ENCODE data around the gene TNFSF11. TPM values are rescaled to one million over a fixed set of nuclear protein-coding genes. Genes with fewer than 3 reads are reported as not detected.

TNFSF11 gene
- total RNA-seq, 1 donor from 2014 or later, result 0.21 TPM

DNA sequence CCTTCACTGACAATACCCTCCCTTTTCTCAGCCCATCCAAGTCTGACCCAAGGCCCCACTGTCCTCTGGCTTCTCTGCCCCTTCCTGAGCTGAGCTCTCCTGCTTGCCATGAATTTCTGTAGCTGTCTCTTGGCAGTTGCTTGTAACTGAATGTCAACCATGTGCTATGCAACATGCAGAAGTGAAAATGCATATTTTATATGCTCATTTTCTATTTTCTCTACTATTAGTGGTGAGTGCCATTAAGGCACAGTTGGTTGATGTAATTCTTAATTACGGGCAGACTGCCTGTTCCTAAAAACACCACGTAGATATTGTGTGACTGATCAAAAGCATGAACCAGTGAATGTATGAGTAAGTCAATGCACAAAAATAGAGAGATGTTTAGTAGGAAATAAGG is 29.6 kb downstream of the TNFSF11 start:
- Mint-ChIP-seq H3K4me3 (ENCODE audit: unreplicated experiment) (no peak overlapping the region), H3K4me1 (ENCODE audit: unreplicated experiment) (peaks cover 10% of the 10 kb centered on the region), H3K36me3 (ENCODE audit: low read depth, unreplicated experiment) (no peaks in the 10 kb centered on the region), H3K27ac (ENCODE audit: unreplicated experiment) (no peak overlapping the region), H3K27me3 (ENCODE audit: unreplicated experiment) (no peaks in the 10 kb centered on the region), H3K9me3 (ENCODE audit: unreplicated experiment) (no peaks in the 10 kb centered on the region)
- no peak for DNase-seq (ENCODE audit: low spot score)
- no peak for TF ChIP-seq CTCF (IDR thresholded peaks at IDR 0.05; ENCODE audit: unreplicated experiment)

- Mint-ChIP-seq H3K27me3 (ENCODE audit: unreplicated experiment) (no peaks in the 10 kb centered on the region), H3K4me1 (ENCODE audit: unreplicated experiment) (peaks cover 10% of the 10 kb centered on the region), H3K27ac (ENCODE audit: unreplicated experiment) (no peak overlapping the region), H3K4me3 (ENCODE audit: unreplicated experiment) (no peak overlapping the region), H3K9me3 (ENCODE audit: unreplicated experiment) (no peaks in the 10 kb centered on the region), H3K36me3 (ENCODE audit: low read depth, unreplicated experiment) (no peaks in the 10 kb centered on the region)
- no peak for TF ChIP-seq CTCF (IDR thresholded peaks at IDR 0.05; ENCODE audit: unreplicated experiment)
- DNase-seq (ENCODE audit: low spot score), result no peak
These were observed 33.6 kb downstream of the TNFSF11 start for GRCh38 chr13:42607546-42607945.

DNA sequence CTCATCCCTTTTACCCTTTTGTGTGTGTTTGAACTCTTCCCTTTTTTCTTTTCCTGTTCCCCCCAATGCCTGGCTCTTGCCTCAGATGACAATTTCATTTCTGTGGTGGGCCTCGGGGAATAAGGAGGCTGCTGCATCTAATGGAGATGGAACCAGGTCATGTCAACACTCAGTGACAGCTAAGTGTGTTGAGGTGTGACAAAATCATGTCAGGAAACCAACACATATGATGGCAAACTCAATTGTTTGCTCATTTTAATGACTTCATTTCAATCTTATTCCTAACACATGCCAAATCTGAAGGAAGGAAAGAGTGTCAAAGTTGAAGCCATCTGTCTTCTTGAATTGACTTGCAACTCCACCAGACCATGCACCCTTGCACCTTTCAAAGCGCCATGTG is 36.7 kb downstream of the TNFSF11 start:
- Mint-ChIP-seq H3K36me3 (ENCODE audit: low read depth, unreplicated experiment) (no peaks in the 10 kb centered on the region), H3K27ac (ENCODE audit: unreplicated experiment) (no peak overlapping the region), H3K4me1 (ENCODE audit: unreplicated experiment) (peaks cover 8% of the 10 kb centered on the region), H3K27me3 (ENCODE audit: unreplicated experiment) (peaks cover 2% of the 10 kb centered on the region), H3K4me3 (ENCODE audit: unreplicated experiment) (no peak overlapping the region), H3K9me3 (ENCODE audit: unreplicated experiment) (no peaks in the 10 kb centered on the region)
- no peak for DNase-seq (ENCODE audit: low spot score)
- TF ChIP-seq CTCF (IDR thresholded peaks at IDR 0.05; ENCODE audit: unreplicated experiment), result no peak

DNA sequence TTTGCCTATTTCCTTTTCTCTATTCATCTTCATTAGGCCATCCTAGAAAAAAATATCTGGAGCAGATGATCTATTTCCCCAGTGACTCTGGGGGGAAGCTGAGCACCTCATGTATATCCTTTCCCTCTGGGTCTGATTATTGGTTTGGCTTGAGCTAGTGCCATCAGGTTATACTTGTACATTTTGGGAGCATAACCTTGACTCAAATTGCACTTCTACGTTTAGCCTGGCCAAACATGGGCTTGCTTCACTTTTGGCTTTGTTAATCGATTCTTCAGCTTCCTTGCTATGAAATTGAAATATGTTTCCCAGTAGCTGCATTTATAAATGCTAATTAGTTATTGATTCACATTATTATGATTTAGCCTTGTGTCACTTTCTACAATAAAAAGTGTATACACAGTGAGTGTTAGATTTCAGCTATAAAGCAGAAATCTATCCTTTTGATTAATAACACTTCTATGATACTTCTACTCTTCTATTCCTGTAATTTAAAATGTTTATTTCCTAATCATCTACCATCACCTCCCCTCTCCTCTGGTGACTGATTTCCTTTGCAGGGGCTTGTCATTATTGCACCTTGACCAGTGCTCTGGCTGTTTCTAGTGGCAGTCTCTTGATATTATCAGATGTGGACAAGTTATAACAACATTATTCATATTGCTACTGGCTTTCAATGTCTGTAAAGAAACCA is 37.3 kb downstream of the TNFSF11 start:
- Mint-ChIP-seq H3K36me3 (ENCODE audit: low read depth, unreplicated experiment) (no peaks in the 10 kb centered on the region), H3K27ac (ENCODE audit: unreplicated experiment) (no peak overlapping the region), H3K27me3 (ENCODE audit: unreplicated experiment) (peaks cover 2% of the 10 kb centered on the region), H3K9me3 (ENCODE audit: unreplicated experiment) (no peaks in the 10 kb centered on the region), H3K4me3 (ENCODE audit: unreplicated experiment) (no peak overlapping the region), H3K4me1 (ENCODE audit: unreplicated experiment) (peaks cover 2% of the 10 kb centered on the region)
- DNase-seq (ENCODE audit: low spot score), result no peak
- TF ChIP-seq CTCF (IDR thresholded peaks at IDR 0.05; ENCODE audit: unreplicated experiment), result no peak

GRCh38 chr13:42612021-42612765 is 38.2 kb downstream of the TNFSF11 start:
- no peaks in the 10 kb centered on the region for H3K36me3 Mint-ChIP-seq (ENCODE audit: low read depth, unreplicated experiment)
- TF ChIP-seq CTCF (IDR thresholded peaks at IDR 0.05; ENCODE audit: unreplicated experiment), result no peak
- H3K4me3 Mint-ChIP-seq (ENCODE audit: unreplicated experiment), result no peak overlapping the region
- H3K9me3 Mint-ChIP-seq (ENCODE audit: unreplicated experiment), result no peaks in the 10 kb centered on the region
- peaks cover 1% of the 10 kb centered on the region for H3K4me1 Mint-ChIP-seq (ENCODE audit: unreplicated experiment)
- peaks cover 2% of the 10 kb centered on the region for H3K27me3 Mint-ChIP-seq (ENCODE audit: unreplicated experiment)
- no peak overlapping the region for H3K27ac Mint-ChIP-seq (ENCODE audit: unreplicated experiment)
- DNase-seq (ENCODE audit: low spot score), result no peak

Measured in endothelial cell (in vitro differentiated cells).